Measurements from ENCODE around the gene PPP4R4. TPM values are rescaled to one million over a fixed set of nuclear protein-coding genes. Genes with fewer than 3 reads are reported as not detected.

PPP4R4 gene
- polyA plus RNA-seq, 1 of the 3 experiments (the other 2 are of a cell fraction), result 2.5 TPM

GRCh38 chr14:94139006-94139405, 35.1 kb upstream of the PPP4R4 start:
- no peaks in the 10 kb centered on the region for H3K36me3 ChIP-seq (replicated peaks in 1 of 2; ENCODE audit: control insufficient read depth in 1 of 2, insufficient read depth in 2 of 2, low read length in 1 of 2)
- H3K27me3 ChIP-seq (ENCODE audit: insufficient read depth), result no peaks in the 10 kb centered on the region
- no peak overlapping the region for H2AFZ ChIP-seq (ENCODE audit: low read depth)
- no peak overlapping the region for H3K9ac ChIP-seq
- H3K4me3 ChIP-seq (ENCODE audit: low read depth in 2 of 2, low read length in 1 of 2), result no peak overlapping the region
- TF ChIP-seq NRF1 (IDR thresholded peaks at IDR 0.05; ENCODE audit: low read depth, low read length) (no peak), FOSL2 (IDR thresholded peaks at IDR 0.05; ENCODE audit: borderline replicate concordance, low read depth) (no peak), CHD2 (IDR thresholded peaks at IDR 0.05; ENCODE audit: low read length, partially characterized antibody) (no peak), RAD21 (IDR thresholded peaks at IDR 0.05; ENCODE audit: low read length) (no peak), USF1 (IDR thresholded peaks at IDR 0.05; ENCODE audit: borderline replicate concordance, low read depth) (no peak), TCF12 (IDR thresholded peaks at IDR 0.05) (no peak), GATA2 (CRISPR knock-in tag; IDR thresholded peaks at IDR 0.05) (no peak), YY1 (IDR thresholded peaks at IDR 0.05; ENCODE audit: low read depth) (no peak), NFIC (IDR thresholded peaks at IDR 0.05; ENCODE audit: borderline replicate concordance) (no peak), SMC3 (IDR thresholded peaks at IDR 0.05; ENCODE audit: low read depth, low read length) (no peak), RFX5 (IDR thresholded peaks at IDR 0.05; ENCODE audit: low read length) (no peak), MAX (IDR thresholded peaks at IDR 0.05; ENCODE audit: low read depth) (no peak), EZH2phosphoT487 (IDR thresholded peaks at IDR 0.05; ENCODE audit: borderline replicate concordance, low read depth) (no peak), MXI1 (IDR thresholded peaks at IDR 0.05; ENCODE audit: low read depth, low read length) (no peak), GABPA (IDR thresholded peaks at IDR 0.05; ENCODE audit: low read depth) (no peak), PBX3 (IDR thresholded peaks at IDR 0.05) (no peak), CTCF (IDR thresholded peaks at IDR 0.05) (no peak), POLR2AphosphoS5 (IDR thresholded peaks at IDR 0.05; ENCODE audit: low read depth, low read length) (no peak), REST (IDR thresholded peaks at IDR 0.05; ENCODE audit: low read depth, low read length) (no peak)
- H3K27ac ChIP-seq (ENCODE audit: low read depth in 2 of 2, low read length in 1 of 2), result no peak overlapping the region
- ChIA-PET CTCF (interaction anchor here (2.7 to 5.2 kb wide), 6 partner anchors 13 to 199 kb away, joined by 13 to 132 read pairs (median 34); no protein-coding TSS in a partner anchor), POLR2A (no interaction called here)
- no peaks in the 10 kb centered on the region for H3K9me2 ChIP-seq
- H3K9me3 ChIP-seq, result no peaks in the 10 kb centered on the region
- H4K20me1 ChIP-seq (ENCODE audit: insufficient read depth), result no peaks in the 10 kb centered on the region
- no peak for DNase-seq
- no peaks in the 10 kb centered on the region for H3K79me2 ChIP-seq (ENCODE audit: insufficient read depth)
- peaks cover 0 to 3% of the 10 kb centered on the region in 2 experiments; a peak in 2 of 4 replicates for H3K4me1 ChIP-seq (ENCODE audit: control insufficient read depth in 1 of 2, insufficient read depth in 2 of 2, low read depth in 1 of 2, low read length in 1 of 2)
- 61% methylated on average over 5 of the region's 5 CpGs for WGBS (ENCODE audit: low lambda C conversion rate)
- no peak overlapping the region for H3K4me2 ChIP-seq
- no peaks in the 10 kb centered on the region for H3F3A ChIP-seq (replicated peaks; ENCODE audit: insufficient read depth)
